Measurements from ENCODE around the gene MAT2B. TPM values are rescaled to one million over a fixed set of nuclear protein-coding genes. Genes with fewer than 3 reads are reported as not detected.
"Not testable (repeated sequence)": the region's sequence is repeated elsewhere in the genome, so short reads cannot be mapped to it uniquely, and the experiment has no call there.

Gene MAT2B
- total RNA-seq, 2 donors from 2014 or later, result 55.5 to 70.4 TPM

- Mint-ChIP-seq H3K27me3 (no peaks in the 10 kb centered on the region), H3K4me1 (peaks cover 36% of the 10 kb centered on the region), H3K27ac (peak overlapping the region; percentile 99), H3K4me3 (peak overlapping the region; percentile 86), H3K36me3 (ENCODE audit: low read depth) (peaks cover 6% of the 10 kb centered on the region)
- H3K9me3 ChIP-seq (ENCODE audit: control insufficient read depth, low read length, poor library complexity, severe bottlenecking), result no peaks in the 10 kb centered on the region
- ATAC-seq, result no peak
- no peak for DNase-seq
Measured at GRCh38 chr5:163509291-163509951, 4.0 kb downstream of the MAT2B start.

- Mint-ChIP-seq H3K4me1 (peaks cover 24% of the 10 kb centered on the region), H3K27ac (peak overlapping the region; percentile 89), H3K36me3 (ENCODE audit: low read depth) (peaks cover 3% of the 10 kb centered on the region), H3K27me3 (no peaks in the 10 kb centered on the region), H3K4me3 (no peak overlapping the region)
- no peaks in the 10 kb centered on the region for H3K9me3 ChIP-seq (ENCODE audit: control insufficient read depth, low read length, poor library complexity, severe bottlenecking)
- DNase-seq (no peak), ATAC-seq (no peak)
Measured at GRCh38 chr5:163512526-163512925, 7.1 kb downstream of the MAT2B start.

- H3K27me3 Mint-ChIP-seq, result no peaks in the 10 kb centered on the region
- peaks cover 3% of the 10 kb centered on the region for H3K4me1 Mint-ChIP-seq
- ATAC-seq, result no peak
- H3K36me3 Mint-ChIP-seq (ENCODE audit: low read depth), result peaks cover 2% of the 10 kb centered on the region
- H3K27ac Mint-ChIP-seq, result no peak overlapping the region
- H3K4me3 Mint-ChIP-seq, result no peak overlapping the region
- no peaks in the 10 kb centered on the region for H3K9me3 ChIP-seq (ENCODE audit: control insufficient read depth, low read length, poor library complexity, severe bottlenecking)
- DNase-seq, result no peak
Measured at GRCh38 chr5:163525096-163525495, 19.7 kb downstream of the MAT2B start.

- Mint-ChIP-seq H3K4me1 (no peaks in the 10 kb centered on the region), H3K36me3 (ENCODE audit: low read depth) (no peaks in the 10 kb centered on the region), H3K27ac (no peak overlapping the region), H3K27me3 (peaks cover 14% of the 10 kb centered on the region), H3K4me3 (no peak overlapping the region)
- no peaks in the 10 kb centered on the region for H3K9me3 ChIP-seq (ENCODE audit: control insufficient read depth, low read length, poor library complexity, severe bottlenecking)
- ATAC-seq, result no peak
- DNase-seq, result no peak
Measured at GRCh38 chr5:163529698-163530097, 24.3 kb downstream of the MAT2B start.

GRCh38 chr5:163531272-163531671, 25.9 kb downstream of the MAT2B start:
- no peak overlapping the region for H3K4me3 Mint-ChIP-seq
- DNase-seq (no peak), ATAC-seq (no peak)
- H3K9me3 ChIP-seq (ENCODE audit: control insufficient read depth, low read length, poor library complexity, severe bottlenecking), result no peaks in the 10 kb centered on the region
- H3K36me3 Mint-ChIP-seq (ENCODE audit: low read depth), result no peaks in the 10 kb centered on the region
- peaks cover 2% of the 10 kb centered on the region for H3K4me1 Mint-ChIP-seq
- H3K27me3 Mint-ChIP-seq, result peaks cover 18% of the 10 kb centered on the region
- H3K27ac Mint-ChIP-seq, result no peak overlapping the region

- no peak for ATAC-seq
- Mint-ChIP-seq H3K27me3 (peaks cover 20% of the 10 kb centered on the region), H3K4me1 (peaks cover 2% of the 10 kb centered on the region), H3K36me3 (ENCODE audit: low read depth) (no peaks in the 10 kb centered on the region), H3K27ac (no peak overlapping the region), H3K4me3 (no peak overlapping the region)
- no peak for DNase-seq
- no peaks in the 10 kb centered on the region for H3K9me3 ChIP-seq (ENCODE audit: control insufficient read depth, low read length, poor library complexity, severe bottlenecking)
Measured at GRCh38 chr5:163532171-163533084, 27.0 kb downstream of the MAT2B start.

- Mint-ChIP-seq H3K4me3 (no peak overlapping the region), H3K4me1 (peaks cover 2% of the 10 kb centered on the region), H3K36me3 (ENCODE audit: low read depth) (no peaks in the 10 kb centered on the region), H3K27me3 (peaks cover 26% of the 10 kb centered on the region), H3K27ac (no peak overlapping the region)
- DNase-seq (no peak), ATAC-seq (no peak)
- H3K9me3 ChIP-seq (ENCODE audit: control insufficient read depth, low read length, poor library complexity, severe bottlenecking), result no peaks in the 10 kb centered on the region
Measured at GRCh38 chr5:163533223-163533622, 27.8 kb downstream of the MAT2B start.

- H3K4me3 Mint-ChIP-seq, result no peak overlapping the region
- H3K27me3 Mint-ChIP-seq, result peaks cover 26% of the 10 kb centered on the region
- DNase-seq (no peak), ATAC-seq (no peak)
- H3K36me3 Mint-ChIP-seq (ENCODE audit: low read depth), result peaks cover 2% of the 10 kb centered on the region
- no peak overlapping the region for H3K27ac Mint-ChIP-seq
- peaks cover 2% of the 10 kb centered on the region for H3K4me1 Mint-ChIP-seq
- no peaks in the 10 kb centered on the region for H3K9me3 ChIP-seq (ENCODE audit: control insufficient read depth, low read length, poor library complexity, severe bottlenecking)
Measured at GRCh38 chr5:163534492-163535094, 29.2 kb downstream of the MAT2B start.

GRCh38 chr5:163535290-163535689, 29.9 kb downstream of the MAT2B start:
- no peak overlapping the region for H3K27ac Mint-ChIP-seq
- peaks cover 2% of the 10 kb centered on the region for H3K36me3 Mint-ChIP-seq (ENCODE audit: low read depth)
- H3K9me3 ChIP-seq (ENCODE audit: control insufficient read depth, low read length, poor library complexity, severe bottlenecking), result no peaks in the 10 kb centered on the region
- H3K27me3 Mint-ChIP-seq, result peaks cover 26% of the 10 kb centered on the region
- H3K4me3 Mint-ChIP-seq, result no peak overlapping the region
- H3K4me1 Mint-ChIP-seq, result peaks cover 2% of the 10 kb centered on the region
- ATAC-seq (no peak), DNase-seq (no peak)

- H3K27ac Mint-ChIP-seq; DNase-seq; H3K9me3 ChIP-seq (ENCODE audit: control insufficient read depth, low read length, poor library complexity, severe bottlenecking); H3K4me3 Mint-ChIP-seq; H3K4me1 Mint-ChIP-seq; ATAC-seq; H3K36me3 Mint-ChIP-seq (ENCODE audit: low read depth): not testable (repeated sequence)
- peaks cover 30% of the 10 kb centered on the region for H3K27me3 Mint-ChIP-seq
Measured at GRCh38 chr5:163536442-163536841, 31.0 kb downstream of the MAT2B start.

- ATAC-seq (no peak), DNase-seq (no peak)
- Mint-ChIP-seq H3K36me3 (ENCODE audit: low read depth) (peaks cover 2% of the 10 kb centered on the region), H3K4me3 (no peak overlapping the region), H3K4me1 (no peaks in the 10 kb centered on the region), H3K27ac (no peak overlapping the region), H3K27me3 (peaks cover 21% of the 10 kb centered on the region)
- H3K9me3 ChIP-seq (ENCODE audit: control insufficient read depth, low read length, poor library complexity, severe bottlenecking), result peaks cover 6% of the 10 kb centered on the region
Measured at GRCh38 chr5:163540696-163541095, 35.3 kb downstream of the MAT2B start.

GRCh38 chr5:163542771-163543170, 37.4 kb downstream of the MAT2B start:
- Mint-ChIP-seq H3K4me3 (no peak overlapping the region), H3K36me3 (ENCODE audit: low read depth) (peaks cover 2% of the 10 kb centered on the region), H3K4me1 (peaks cover 2% of the 10 kb centered on the region), H3K27me3 (peaks cover 16% of the 10 kb centered on the region), H3K27ac (no peak overlapping the region)
- H3K9me3 ChIP-seq (ENCODE audit: control insufficient read depth, low read length, poor library complexity, severe bottlenecking), result peaks cover 6% of the 10 kb centered on the region
- ATAC-seq, result no peak
- no peak for DNase-seq

GRCh38 chr5:163544041-163544440, 38.6 kb downstream of the MAT2B start:
- Mint-ChIP-seq H3K4me3 (no peak overlapping the region), H3K36me3 (ENCODE audit: low read depth) (peaks cover 2% of the 10 kb centered on the region), H3K4me1 (peaks cover 5% of the 10 kb centered on the region), H3K27me3 (peaks cover 14% of the 10 kb centered on the region), H3K27ac (no peak overlapping the region)
- DNase-seq (no peak), ATAC-seq (no peak)
- peaks cover 6% of the 10 kb centered on the region for H3K9me3 ChIP-seq (ENCODE audit: control insufficient read depth, low read length, poor library complexity, severe bottlenecking)
